GM20431 (cell line): Measurements from ENCODE around the gene DIAPH3.

Experiments used
- in situ Hi-C: fragments of 300-500 bp; cut with MseI, MboI; formaldehyde crosslinking; loops from one replicate; pipeline ENCODE4 v1.15.0; 2020; ENCODE audit warnings: low sequenced_read_pairs; ENCODE audit not compliant: unreplicated experiment

Gene DIAPH3

DNA sequence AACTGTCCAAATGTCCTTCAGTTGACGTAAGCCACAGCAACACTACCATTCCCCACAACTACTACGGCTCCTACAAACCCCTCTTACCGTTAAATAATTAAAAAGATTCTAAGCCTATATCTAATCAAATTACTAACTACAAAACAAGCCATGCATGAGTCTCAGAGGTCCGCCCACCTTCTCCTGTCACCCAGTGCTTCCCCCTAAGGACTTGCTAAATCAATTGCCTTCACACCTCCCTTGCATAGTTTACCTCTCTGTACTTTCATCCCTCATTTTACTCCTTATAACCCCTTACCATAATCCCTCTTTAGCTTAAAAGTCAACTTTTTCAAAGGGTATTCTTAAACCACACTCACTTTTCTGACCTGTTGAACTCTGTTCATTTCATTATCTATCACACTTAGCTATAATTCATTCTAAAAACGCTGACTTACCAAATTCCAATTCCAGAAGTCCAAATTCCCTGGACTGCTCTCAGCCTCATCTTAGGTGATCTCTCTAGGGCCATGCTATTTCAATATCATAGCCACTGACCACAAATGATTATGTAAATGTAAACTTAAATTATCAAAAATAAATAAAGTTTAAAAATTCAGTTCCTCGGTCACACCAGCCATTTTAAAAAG, 187.8 kb downstream of the DIAPH3 start:
- in situ Hi-C loops = no loop called here

DNA sequence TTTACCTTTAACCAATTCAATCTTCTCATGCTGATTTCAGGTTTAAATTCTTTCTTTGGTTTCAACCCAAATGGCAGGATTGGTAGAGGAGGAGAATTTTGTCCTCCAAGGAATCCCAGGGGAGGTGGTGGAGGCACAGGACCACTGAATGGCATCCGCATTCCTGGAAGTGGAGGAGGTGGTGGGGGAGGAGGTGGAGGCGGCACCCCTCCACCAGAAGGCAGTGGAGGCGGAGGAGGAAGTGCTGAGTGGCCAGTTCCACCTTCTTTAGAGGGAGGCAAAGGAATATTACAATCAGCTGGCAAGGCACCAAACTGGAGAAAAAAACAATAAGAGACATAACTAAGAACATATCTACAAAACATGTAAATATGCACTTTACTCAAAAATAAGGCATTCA, 192.9 kb downstream of the DIAPH3 start:
- in situ Hi-C loops = no loop called here

GRCh38 chr13:59963827-59964226, 199.9 kb downstream of the DIAPH3 start:
- in situ Hi-C loops = no loop called here

GRCh38 chr13:59963383-59963782, 200.3 kb downstream of the DIAPH3 start:
- in situ Hi-C loops = no loop called here

- in situ Hi-C loops = no loop called here
Measured at GRCh38 chr13:59962343-59962742, 201.4 kb downstream of the DIAPH3 start.

DNA sequence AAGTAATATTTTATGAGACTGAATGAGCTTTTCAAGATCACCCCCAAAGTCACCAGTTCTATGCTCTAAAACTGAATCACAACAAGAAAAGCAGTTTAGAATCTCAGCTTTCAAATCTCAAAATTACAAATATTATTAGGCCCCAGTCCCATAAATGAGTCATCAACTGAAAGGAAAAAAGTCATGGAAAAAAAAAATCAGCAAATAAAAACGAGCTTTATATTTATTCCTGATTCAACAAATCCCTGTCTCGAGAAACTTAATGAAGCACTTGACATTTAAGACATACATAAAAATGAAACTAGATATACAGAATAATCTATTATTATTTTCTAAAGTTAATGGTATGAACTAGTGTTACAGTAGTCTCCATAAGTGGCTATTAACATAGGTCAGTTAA, 203.0 kb downstream of the DIAPH3 start:
- in situ Hi-C loops = no loop called here

- in situ Hi-C loops = no loop called here
Measured at GRCh38 chr13:59957438-59957837, 206.3 kb downstream of the DIAPH3 start.

- in situ Hi-C loops = no loop called here
Measured at GRCh38 chr13:59954601-59955000, 209.1 kb downstream of the DIAPH3 start.

GRCh38 chr13:59951011-59951410, 212.7 kb downstream of the DIAPH3 start:
- in situ Hi-C loops = no loop called here

GRCh38 chr13:59950266-59950665, 213.5 kb downstream of the DIAPH3 start:
- in situ Hi-C loops = no loop called here

DNA sequence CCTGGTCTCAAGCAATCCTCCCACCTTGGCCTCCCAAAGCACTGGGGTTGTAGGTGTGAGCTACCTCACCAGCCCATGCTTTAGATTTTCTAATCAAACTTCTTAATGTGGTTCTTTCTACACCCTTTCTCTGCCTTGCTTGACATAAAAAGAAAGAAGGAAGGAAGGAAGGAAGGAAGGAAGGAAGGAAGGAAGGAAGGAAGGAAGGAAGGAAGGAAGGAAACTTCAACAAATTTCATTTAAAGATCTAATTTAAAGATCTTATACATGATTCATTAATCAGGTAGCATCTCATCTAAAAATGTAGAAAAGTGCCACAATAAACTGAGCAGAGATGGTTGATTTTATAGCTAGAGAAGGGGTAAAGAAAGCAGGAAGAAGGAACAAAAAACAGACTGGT, 215.0 kb downstream of the DIAPH3 start:
- in situ Hi-C loops = no loop called here

DNA sequence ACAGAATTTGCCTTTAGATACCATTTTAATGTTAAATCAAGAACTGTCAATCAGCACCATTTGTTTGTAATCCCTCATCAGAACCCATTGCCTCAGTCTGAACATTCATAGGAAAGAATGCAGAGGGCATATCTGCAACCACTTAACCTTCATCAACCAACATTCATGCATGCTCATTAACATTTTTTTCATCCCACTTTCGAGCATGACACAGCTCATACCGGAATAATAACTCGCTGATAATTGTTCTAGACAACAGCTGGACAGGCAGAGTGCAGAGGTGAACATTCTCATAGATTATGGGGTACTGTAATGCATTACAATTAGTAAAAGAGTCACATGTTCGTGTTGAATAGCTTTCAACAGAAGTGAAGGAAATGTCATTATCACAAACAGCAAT, 216.8 kb downstream of the DIAPH3 start:
- in situ Hi-C loops = no loop called here

DNA sequence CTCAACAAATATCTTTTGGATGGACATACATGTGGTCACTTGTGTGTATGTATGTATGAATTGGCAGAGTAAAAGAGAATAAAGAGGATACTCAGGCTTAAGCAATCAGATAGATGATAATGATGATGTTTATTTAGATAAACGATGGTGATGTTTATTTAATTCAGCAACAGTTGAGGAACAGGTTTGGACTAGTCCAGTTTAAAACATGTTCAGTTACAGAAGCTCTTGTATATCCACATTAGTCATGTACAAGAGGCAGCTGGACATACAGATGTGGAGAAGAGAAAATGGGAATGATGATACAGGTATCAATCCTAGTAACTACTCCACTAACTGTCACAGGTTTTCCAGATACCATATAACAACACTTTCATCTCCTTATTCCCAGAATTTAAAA, 232.1 kb downstream of the DIAPH3 start:
- in situ Hi-C loops = no loop called here

DNA sequence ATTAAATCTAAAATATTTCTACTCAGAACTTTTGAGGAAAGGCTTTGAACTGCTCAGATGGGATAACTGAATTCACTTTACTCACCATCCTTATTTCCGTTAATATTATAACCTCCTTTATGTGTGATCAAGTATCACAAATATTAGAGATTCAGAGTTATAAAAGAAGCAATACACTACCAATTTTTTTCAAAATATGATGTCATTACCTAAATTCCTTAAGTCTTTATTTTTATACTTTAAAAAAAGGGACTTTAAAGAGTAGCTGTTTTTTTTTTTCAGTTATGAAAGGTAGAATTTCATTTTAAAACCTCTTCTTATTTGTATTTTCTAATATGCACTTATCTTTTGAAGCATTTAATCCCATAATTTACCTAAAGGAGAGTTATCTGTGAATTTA, 239.5 kb downstream of the DIAPH3 start:
- in situ Hi-C loops = no loop called here

DNA sequence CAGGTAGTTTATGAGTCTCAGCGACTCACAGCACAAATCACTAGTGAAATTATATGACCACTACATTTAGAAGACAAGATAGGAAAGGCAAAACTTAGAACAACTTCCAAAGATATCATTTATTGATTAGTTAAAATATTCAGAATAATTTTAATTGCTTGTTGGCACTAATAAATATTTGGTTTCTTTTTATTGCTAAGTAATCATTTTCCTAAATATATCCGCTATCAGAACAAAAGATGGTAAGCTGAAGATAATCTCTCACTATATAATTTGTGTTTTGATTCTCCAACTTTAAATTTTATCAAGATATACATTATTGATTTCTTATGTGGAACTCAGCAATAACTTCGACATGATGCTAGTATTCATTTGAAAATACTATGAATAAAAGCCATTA, 248.5 kb downstream of the DIAPH3 start:
- in situ Hi-C loops = no loop called here

DNA sequence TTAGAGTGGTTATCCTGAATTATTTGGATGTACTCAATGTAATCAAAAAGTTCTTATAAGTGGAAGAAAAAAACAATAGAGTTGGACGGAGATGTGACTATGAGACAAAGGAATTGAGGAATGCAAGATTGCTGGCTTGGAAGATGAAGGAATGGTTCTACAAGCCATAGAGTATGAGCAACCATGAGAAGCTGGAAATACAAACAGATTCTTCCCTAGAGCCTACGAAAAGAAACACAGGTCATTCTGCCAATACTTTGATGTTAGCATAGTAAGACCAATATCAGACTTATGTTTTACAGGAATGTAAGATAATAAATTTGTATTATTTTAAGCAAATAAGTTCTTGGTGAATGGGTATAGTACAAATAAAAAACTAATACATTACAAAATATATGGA, 249.2 kb downstream of the DIAPH3 start:
- in situ Hi-C loops = no loop called here

GRCh38 chr13:59906413-59907049, 257.2 kb downstream of the DIAPH3 start:
- in situ Hi-C loops = no loop called here

- in situ Hi-C loops = no loop called here
Measured at GRCh38 chr13:59901191-59901590, 262.5 kb downstream of the DIAPH3 start.

DNA sequence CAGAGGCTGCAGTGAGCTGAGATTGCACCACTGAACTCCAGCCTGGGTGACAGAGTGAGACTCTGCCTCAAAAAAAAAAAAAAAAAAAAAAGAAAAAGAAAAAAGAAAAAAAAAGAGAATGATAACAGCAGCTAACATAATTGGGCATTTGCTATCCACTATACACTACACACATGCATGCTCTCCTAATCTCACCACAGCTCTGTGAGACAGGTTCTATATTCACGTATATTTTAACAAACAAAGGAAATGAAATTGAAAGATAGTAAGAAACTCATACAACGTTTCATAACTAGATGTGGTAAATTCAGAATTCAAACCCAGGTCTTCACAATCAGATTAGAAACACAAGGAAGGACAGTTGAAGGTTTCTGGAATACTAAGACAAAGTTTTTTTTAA, 265.7 kb downstream of the DIAPH3 start:
- in situ Hi-C loops = no loop called here

- in situ Hi-C loops = no loop called here
Measured at GRCh38 chr13:59893266-59893665, 270.5 kb downstream of the DIAPH3 start.

GRCh38 chr13:59891053-59891452, 272.7 kb downstream of the DIAPH3 start:
- in situ Hi-C loops = no loop called here

GRCh38 chr13:59890054-59890453, 273.7 kb downstream of the DIAPH3 start:
- in situ Hi-C loops = no loop called here
